Body of pancreas (tissue), 4 donors: Measurements from ENCODE around the gene RTKN2. TPM values are rescaled to one million over a fixed set of nuclear protein-coding genes. Genes with fewer than 3 reads are reported as not detected.

ENCODE experiments used
- ATAC-seq: fragments of 150-250 bp; one replicate; pipeline ENCODE4 v1.9.1; 2016
- DNase-seq, 4 donors: peaks; one replicate each; pipeline ENCODE4 v3.0.0-alpha.2; 2019
- H3K27ac ChIP-seq, 4 donors: fragments of 200-600 bp; sonication (generic); 1 replicate in 3 of 4; 2 replicates in 1 of 4; pipeline versions ENCODE4 v1.5.1 to v1.6.1; 2016 to 2019; ENCODE audit warnings: mild to moderate bottlenecking in 1 of 4, mixed read lengths in 1 of 4, moderate library complexity in 1 of 4
- H3K27me3 ChIP-seq, 2 donors: fragments of 200-600 bp; sonication (generic); one replicate each; pipeline ENCODE4 v1.6.0; 2016; ENCODE audit warnings: mild to moderate bottlenecking in 1 of 2
- H3K36me3 ChIP-seq, 2 donors: fragments of 200-600 bp; sonication (generic); replicated peaks in 1 of 2; 2 replicates each; pipeline ENCODE4 v1.5.1; 2016; ENCODE audit warnings: low read depth in 2 of 2; ENCODE audit not compliant: insufficient read depth in 1 of 2
- H3K4me1 ChIP-seq: fragments of 200-600 bp; sonication (generic); one replicate; pipeline ENCODE4 v1.6.0; 2016
- H3K4me3 ChIP-seq, 2 donors: fragments of 200-600 bp; sonication (generic); 1 replicate in 1 of 2; 2 replicates in 1 of 2; pipeline ENCODE4 v1.5.1; 2016 to 2019
- H3K9me3 ChIP-seq, 3 donors: fragments of 200-600 bp; sonication (generic); 1 replicate in 2 of 3; 2 replicates in 1 of 3; pipeline ENCODE4 v1.5.1; 2016
- CTCF ChIP-seq, 7 experiments: fragments of 450-650 bp in 4 of 7; fragments of 200-600 bp in 3 of 7; sonication (generic) in 3 of 7; IDR thresholded peaks; one replicate each; pipeline ENCODE4 v1.5.1; 2016 to 2019; ENCODE audit warnings: antibody characterized with exemption in 7 of 7
- POLR2A ChIP-seq, 3 donors: fragments of 450-650 bp; IDR thresholded peaks; one replicate each; pipeline ENCODE4 v1.6.1; 2016; ENCODE audit warnings: antibody characterized with exemption in 3 of 3, mild to moderate bottlenecking in 2 of 3
- WGBS, 2 donors: methylation state at CpG; one replicate each; pipeline ENCODE4 v1.1.5; 2017; 5-methylcytosine and 5-hydroxymethylcytosine counted together
- intact Hi-C: fragments of 100-400 bp; cut with DNase I; formaldehyde crosslinking; loops from one replicate; pipeline ENCODE4 v1.15.1; 2023
- total RNA-seq, 2 donors: library from RNA; depleted of rRNA; stranded (reverse); fragments of >200 nt; gene quantifications; one replicate each; pipeline ENCODE4 v1.1.0, GENCODE V29; 2016

The RTKN2 gene
- total RNA-seq, 2 donors from 2014 or later = 0.33 TPM; not detected in 1

GRCh38 chr10:62225362-62225761 lies 43.3 kb downstream of the RTKN2 start:
- H3K4me1 ChIP-seq = no peaks in the 10 kb centered on the region
- WGBS, 2 donors = 82 to 87% methylated on average over 3 of the region's 3 CpGs
- H3K27me3 ChIP-seq = no peaks in the 10 kb centered on the region
- TF ChIP-seq CTCF (IDR thresholded peaks at IDR 0.05) (no peak), POLR2A (IDR thresholded peaks at IDR 0.05) (no peak)
- H3K4me3 ChIP-seq = no peak overlapping the region
- DNase-seq = no peak
- H3K36me3 ChIP-seq = no peaks in the 10 kb centered on the region
- H3K27ac ChIP-seq = no peak overlapping the region
- H3K9me3 ChIP-seq = no peaks in the 10 kb centered on the region
- ATAC-seq = no peak
- intact Hi-C loops = no loop called here

DNA sequence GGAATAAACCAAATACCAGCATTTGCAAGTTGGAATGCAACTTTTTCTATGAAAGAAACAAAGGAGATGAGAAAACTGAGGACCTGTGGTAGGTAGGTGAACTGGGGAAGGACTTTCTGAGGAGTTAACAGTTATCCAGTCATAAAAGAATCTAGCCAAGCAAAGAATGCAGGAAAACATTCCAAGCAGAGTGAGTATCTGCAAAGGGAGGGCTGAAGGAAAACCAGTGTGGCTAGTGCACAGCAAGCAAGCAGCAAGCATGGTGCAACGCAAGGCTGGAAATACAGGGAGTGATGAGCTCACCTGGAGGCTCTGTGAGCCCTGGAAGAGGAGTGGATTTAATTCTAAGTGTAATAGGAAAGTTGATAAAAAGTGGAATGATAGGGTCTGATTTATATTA lies 44.0 kb downstream of the RTKN2 start:
- no peak overlapping the region for H3K4me3 ChIP-seq
- intact Hi-C loops = no loop called here
- no peaks in the 10 kb centered on the region for H3K4me1 ChIP-seq
- 89 to 90% methylated on average over 1 of the region's 1 CpG for WGBS, 2 donors
- ATAC-seq (peak; percentile 27), DNase-seq (peak in 1 of 4 donors; percentile 19)
- no peaks in the 10 kb centered on the region for H3K9me3 ChIP-seq
- H3K36me3 ChIP-seq = no peaks in the 10 kb centered on the region
- TF ChIP-seq POLR2A (IDR thresholded peaks at IDR 0.05) (no peak), CTCF (IDR thresholded peaks at IDR 0.05) (no peak)
- H3K27ac ChIP-seq = no peak overlapping the region
- H3K27me3 ChIP-seq = no peaks in the 10 kb centered on the region

GRCh38 chr10:62217683-62218082 lies 51.0 kb downstream of the RTKN2 start:
- TF ChIP-seq CTCF (IDR thresholded peaks at IDR 0.05) = no peak
- TF ChIP-seq POLR2A (IDR thresholded peaks at IDR 0.05) = no peak
- H3K4me1 ChIP-seq = no peaks in the 10 kb centered on the region

GRCh38 chr10:62214364-62214874 lies 54.2 kb downstream of the RTKN2 start:
- H3K27ac ChIP-seq = no peak overlapping the region
- H3K36me3 ChIP-seq = no peaks in the 10 kb centered on the region
- no peaks in the 10 kb centered on the region for H3K27me3 ChIP-seq
- no peaks in the 10 kb centered on the region for H3K4me1 ChIP-seq
- intact Hi-C loops = no loop called here
- H3K4me3 ChIP-seq = no peak overlapping the region
- ATAC-seq = no peak
- WGBS, 2 donors = 94 to 98% methylated on average over 3 of the region's 3 CpGs
- no peak for DNase-seq
- TF ChIP-seq POLR2A (IDR thresholded peaks at IDR 0.05) = no peak
- no peak for TF ChIP-seq CTCF (IDR thresholded peaks at IDR 0.05)
- H3K9me3 ChIP-seq = no peaks in the 10 kb centered on the region

More at GRCh38 chr10:62217683-62218082, 51.0 kb downstream of the RTKN2 start:
- Histone ChIP-seq H3K36me3 (no peaks in the 10 kb centered on the region), H3K4me3 (no peak overlapping the region), H3K27ac (no peak overlapping the region), H3K9me3 (no peaks in the 10 kb centered on the region), H3K27me3 (no peaks in the 10 kb centered on the region)
- whole genome bisulfite sequencing, 2 donors = 57 to 64% methylated on average over 6 of the region's 6 CpGs
- ATAC-seq (no peak), DNase-seq (peak in 1 of 4 donors; percentile 13)
- intact Hi-C loops = no loop called here

- no peaks in the 10 kb centered on the region for H3K27me3 ChIP-seq
- no peak for TF ChIP-seq POLR2A (IDR thresholded peaks at IDR 0.05)
- no peaks in the 10 kb centered on the region for H3K9me3 ChIP-seq
- H3K4me3 ChIP-seq = no peak overlapping the region
- intact Hi-C loops = no loop called here
- 93% methylated on average over 2 of the region's 2 CpGs for WGBS, 2 donors
- H3K4me1 ChIP-seq = no peaks in the 10 kb centered on the region
- DNase-seq (no peak), ATAC-seq (no peak)
- H3K36me3 ChIP-seq = no peaks in the 10 kb centered on the region
- H3K27ac ChIP-seq = no peak overlapping the region
Observed at GRCh38 chr10:62205750-62206399, 62.8 kb downstream of the RTKN2 start.
